Stomach smooth muscle (tissue), 2 donors: ENCODE results near the gene TMEM243.

Source experiments
- H3K27ac ChIP-seq: one replicate; pipeline ENCODE4 v1.7.0; 2013; ENCODE audit warnings: mild to moderate bottlenecking, low read length, inconsistent platforms
- H3K27me3 ChIP-seq, 2 donors: one replicate each; pipeline ENCODE4 v1.7.0; 2013; ENCODE audit warnings: low read length in 2 of 2; ENCODE audit not compliant: insufficient read depth in 2 of 2, control insufficient read depth in 1 of 2
- H3K36me3 ChIP-seq, 2 donors: one replicate each; pipeline ENCODE4 v1.7.0; 2013; ENCODE audit warnings: low read length in 2 of 2; ENCODE audit not compliant: control insufficient read depth in 2 of 2, insufficient read depth in 2 of 2
- H3K4me1 ChIP-seq: one replicate; pipeline ENCODE4 v1.7.0; 2013; ENCODE audit warnings: low read length; ENCODE audit not compliant: control insufficient read depth, insufficient read depth
- H3K4me3 ChIP-seq, 2 donors: one replicate each; pipeline ENCODE4 v1.7.0; 2013; ENCODE audit warnings: low read length in 2 of 2
- H3K9ac ChIP-seq, 2 donors: one replicate each; pipeline ENCODE4 v1.7.0; 2013; ENCODE audit warnings: low read length in 2 of 2, mild to moderate bottlenecking in 1 of 2
- H3K9me3 ChIP-seq, 2 donors: one replicate each; pipeline ENCODE4 v1.7.0; 2013; ENCODE audit warnings: low read length in 2 of 2; ENCODE audit not compliant: control insufficient read depth in 2 of 2
- donor health status: healthy.
- donor health status: Pancreatic carcinoma.

TMEM243 gene

DNA sequence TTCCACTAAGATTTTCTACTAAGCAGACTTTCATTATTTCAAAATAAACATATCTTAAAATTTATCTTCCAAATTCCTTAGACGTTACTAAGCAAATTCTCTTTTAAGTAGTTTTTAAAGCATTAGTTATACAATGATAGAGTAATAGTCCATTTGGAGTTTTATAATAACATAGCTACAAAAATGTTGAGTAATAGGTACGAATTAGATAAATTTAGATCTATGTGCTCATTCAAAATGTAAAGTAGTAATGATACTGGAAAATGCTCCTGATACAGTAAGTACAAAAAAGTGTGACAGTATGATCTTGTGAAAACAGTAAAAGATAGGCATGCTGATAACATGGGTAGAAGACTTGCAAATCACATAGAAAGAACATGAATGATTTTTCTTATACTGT is 62.8 kb downstream of the TMEM243 start:
- peaks cover 2% of the 10 kb centered on the region for H3K4me1 ChIP-seq
- no peak overlapping the region for H3K27ac ChIP-seq
- no peaks in the 10 kb centered on the region for H3K36me3 ChIP-seq
- H3K4me3 ChIP-seq, result no peak overlapping the region
- H3K27me3 ChIP-seq, result no peaks in the 10 kb centered on the region
- H3K9ac ChIP-seq, result no peak overlapping the region
- no peaks in the 10 kb centered on the region for H3K9me3 ChIP-seq

DNA sequence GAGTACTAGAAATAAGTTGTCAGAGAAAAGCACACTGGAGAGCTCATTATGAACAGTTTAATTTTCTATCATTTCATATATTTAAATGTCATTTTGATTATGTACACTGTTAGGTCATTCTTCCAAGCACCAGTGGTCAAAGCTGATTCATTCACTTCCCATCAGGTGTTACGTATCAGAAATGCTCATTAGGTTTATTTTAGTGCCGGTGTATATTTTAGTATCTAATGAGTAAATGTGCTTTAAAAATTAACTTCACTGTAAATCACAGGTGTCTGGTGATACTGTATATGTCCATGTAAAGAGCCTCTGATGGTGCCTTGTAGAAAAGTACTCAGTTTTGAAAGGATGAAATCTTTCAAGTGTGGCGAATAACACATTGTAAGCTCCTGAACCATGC is 63.7 kb downstream of the TMEM243 start:
- Histone ChIP-seq H3K27ac (no peak overlapping the region), H3K36me3 (no peaks in the 10 kb centered on the region), H3K4me3 (peak overlapping the region in 1 of 2 donors; percentile 7), H3K9me3 (no peaks in the 10 kb centered on the region), H3K9ac (no peak overlapping the region), H3K4me1 (peaks cover 2% of the 10 kb centered on the region), H3K27me3 (no peaks in the 10 kb centered on the region)

DNA sequence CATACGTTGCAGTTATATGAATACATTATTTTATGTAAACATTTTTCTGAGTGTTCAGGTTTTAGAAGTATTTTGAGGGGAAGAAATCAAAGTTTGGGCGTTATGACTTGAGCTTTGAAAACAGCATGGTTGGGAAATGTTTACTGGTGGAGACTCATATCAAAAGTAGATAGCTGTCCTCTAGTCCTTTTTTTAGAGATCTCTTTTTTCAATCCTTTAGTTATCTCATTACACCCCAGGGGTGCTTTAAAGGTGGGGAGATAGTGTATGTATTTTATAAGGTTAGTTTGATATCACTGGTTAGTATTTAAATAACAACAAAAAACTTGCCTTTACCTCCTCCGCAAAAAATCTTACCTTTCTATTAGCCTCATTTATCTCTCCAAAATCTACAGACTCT is 65.0 kb downstream of the TMEM243 start:
- no peaks in the 10 kb centered on the region for H3K9me3 ChIP-seq
- no peak overlapping the region for H3K27ac ChIP-seq
- no peaks in the 10 kb centered on the region for H3K27me3 ChIP-seq
- peaks cover 2% of the 10 kb centered on the region for H3K4me1 ChIP-seq
- H3K36me3 ChIP-seq, result no peaks in the 10 kb centered on the region
- H3K9ac ChIP-seq, result peak overlapping the region in 1 of 2 donors; percentile 98
- peak overlapping the region; percentile 88 to 91 for H3K4me3 ChIP-seq

DNA sequence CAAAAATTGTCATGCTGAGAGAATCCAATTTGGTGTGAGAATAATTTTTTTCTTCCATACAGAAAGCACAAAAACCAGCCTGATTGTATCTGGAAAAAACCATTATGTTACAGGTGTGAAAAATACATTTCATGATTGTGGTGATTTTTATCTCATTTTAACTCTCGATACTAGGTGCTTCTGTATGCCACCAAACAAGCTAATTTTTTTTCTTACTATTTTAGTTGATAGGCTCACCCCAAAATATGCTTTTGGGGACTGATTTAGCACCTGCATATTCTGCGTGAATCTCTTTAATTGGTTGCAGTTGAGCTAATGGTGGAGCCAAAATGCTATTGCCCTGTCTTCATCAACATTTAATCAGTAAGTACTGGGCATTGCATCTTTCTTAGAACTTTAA is 65.4 kb downstream of the TMEM243 start:
- H3K27ac ChIP-seq, result peak overlapping the region; percentile 97
- H3K9ac ChIP-seq, result peak overlapping the region in 1 of 2 donors; percentile 98

DNA sequence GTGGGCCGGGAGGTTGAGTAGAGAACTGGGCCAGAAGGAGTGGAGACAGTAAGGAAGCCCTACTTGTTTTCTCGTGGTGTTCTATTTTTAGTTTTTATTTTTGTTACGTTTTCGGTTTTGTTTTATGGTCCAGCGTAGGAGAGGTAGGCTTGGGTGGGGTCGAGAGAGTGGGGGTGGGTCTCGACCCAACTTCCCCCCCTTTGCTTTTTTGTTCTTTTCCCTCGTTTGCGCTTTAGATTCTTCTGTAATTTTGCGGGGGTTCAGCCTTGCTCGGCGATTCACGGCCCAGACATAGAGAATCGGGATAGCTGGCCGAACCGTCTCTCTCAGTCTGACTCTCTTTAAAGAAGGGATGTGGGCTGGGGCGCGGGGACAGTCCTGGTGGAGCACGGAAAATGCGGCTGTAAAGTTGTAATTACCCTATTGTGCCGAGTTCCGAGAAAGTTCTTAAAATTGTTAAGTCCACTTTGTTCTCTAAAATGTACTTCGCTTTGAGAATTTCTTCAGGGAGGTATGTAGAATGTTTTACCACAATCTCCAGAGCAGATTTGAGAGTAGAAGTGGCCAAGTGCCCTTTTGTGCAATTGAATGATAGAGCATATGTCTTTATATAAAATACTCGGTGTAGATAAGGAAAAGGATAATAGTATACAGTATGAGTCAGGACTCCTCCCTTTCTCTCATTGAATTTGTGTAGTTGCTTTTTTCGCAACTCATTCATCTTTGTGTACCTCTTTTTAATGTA is 66.5 kb downstream of the TMEM243 start:
- Histone ChIP-seq H3K36me3 (no peaks in the 10 kb centered on the region), H3K4me3 (peak overlapping the region; percentile 88 to 91), H3K4me1 (peaks cover 2% of the 10 kb centered on the region), H3K9ac (peak overlapping the region; percentile 90 to 98), H3K9me3 (no peaks in the 10 kb centered on the region), H3K27me3 (no peaks in the 10 kb centered on the region), H3K27ac (peak overlapping the region; percentile 97)

More for the DNA sequence above, 65.4 kb downstream of the TMEM243 start:
- peak overlapping the region; percentile 88 to 91 for H3K4me3 ChIP-seq
- no peaks in the 10 kb centered on the region for H3K27me3 ChIP-seq
- no peaks in the 10 kb centered on the region for H3K9me3 ChIP-seq
- H3K4me1 ChIP-seq, result peaks cover 2% of the 10 kb centered on the region
- no peaks in the 10 kb centered on the region for H3K36me3 ChIP-seq

DNA sequence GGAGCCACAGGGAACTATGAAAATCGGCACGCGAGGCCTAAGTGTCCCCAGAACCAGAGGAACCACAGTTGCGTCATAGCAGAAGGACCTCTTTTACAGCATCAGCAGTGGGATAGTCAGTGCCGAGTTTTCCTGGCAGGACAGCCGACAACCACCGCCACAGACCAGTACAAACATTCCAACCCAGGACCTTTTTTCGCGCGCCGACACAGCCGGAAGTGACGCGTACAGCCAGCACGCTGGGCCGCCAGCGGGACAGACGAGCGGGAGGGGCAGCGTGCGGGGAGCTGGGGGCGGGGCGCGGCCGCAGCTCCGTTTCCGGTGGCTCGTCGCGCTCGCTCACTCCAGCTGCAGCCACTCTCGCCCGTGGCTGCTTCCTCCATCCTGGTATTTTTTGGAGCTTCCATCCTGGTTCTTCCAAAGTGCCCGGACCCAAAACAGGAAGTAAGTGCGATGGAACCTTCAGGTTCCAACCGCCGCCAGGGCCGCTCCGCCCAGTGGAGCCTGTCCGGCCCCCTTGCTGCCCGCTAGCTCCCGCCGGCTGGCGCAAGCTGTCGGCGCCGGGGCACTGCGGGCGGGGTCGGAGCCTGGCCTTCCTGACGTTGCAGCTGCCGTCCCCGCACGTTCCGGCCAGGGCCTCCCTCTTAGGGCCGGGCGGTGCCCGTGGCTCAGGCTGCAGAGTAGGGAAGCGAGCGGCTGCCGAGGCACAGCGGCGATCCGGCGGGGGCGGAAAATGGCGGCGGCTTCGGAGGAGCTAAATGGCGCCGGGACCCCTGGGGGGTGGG is 67.2 kb downstream of the TMEM243 start, which contains the start of gene DMTF1:
Gene DMTF1 (plus strand): TSS at position 342 of the 785 bp plus-strand sequence. CDS start 12,489 bp downstream, outside the sequence.
- H3K9me3 ChIP-seq, result no peaks in the 10 kb centered on the region
- no peaks in the 10 kb centered on the region for H3K27me3 ChIP-seq
- peaks cover 2% of the 10 kb centered on the region for H3K4me1 ChIP-seq
- peak within 1 kb of the TSS; percentile 88 to 95 for H3K4me3 ChIP-seq
- peak within 1 kb of the TSS; percentile 97 to 98 for H3K9ac ChIP-seq
- peak within 1 kb of the TSS; percentile 97 for H3K27ac ChIP-seq
- H3K36me3 ChIP-seq, result no peaks in the 10 kb centered on the region

DNA sequence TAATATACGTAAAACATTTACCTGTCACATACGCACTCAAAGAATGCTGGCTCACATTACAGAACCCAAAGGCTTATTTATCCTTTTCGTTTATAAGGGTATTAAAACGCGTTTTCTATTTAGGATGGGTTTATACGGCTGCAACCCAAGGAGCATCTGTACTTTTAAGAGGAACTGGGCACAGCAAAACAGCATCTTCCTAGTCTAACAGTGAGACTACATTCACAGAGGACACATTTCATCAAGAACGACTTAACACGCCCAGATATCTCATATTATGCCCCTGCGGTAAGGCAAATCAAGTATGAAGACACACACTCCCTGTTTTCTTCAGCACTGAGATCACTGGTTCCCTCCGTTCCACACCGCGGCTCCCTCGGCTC is 67.8 kb downstream of the TMEM243 start:
- H3K27ac ChIP-seq, result peak overlapping the region; percentile 97
- H3K9me3 ChIP-seq, result no peaks in the 10 kb centered on the region
- no peaks in the 10 kb centered on the region for H3K36me3 ChIP-seq
- peak overlapping the region; percentile 97 to 98 for H3K9ac ChIP-seq
- peaks cover 2% of the 10 kb centered on the region for H3K4me1 ChIP-seq
- no peaks in the 10 kb centered on the region for H3K27me3 ChIP-seq
- H3K4me3 ChIP-seq, result peak overlapping the region; percentile 88 to 95

DNA sequence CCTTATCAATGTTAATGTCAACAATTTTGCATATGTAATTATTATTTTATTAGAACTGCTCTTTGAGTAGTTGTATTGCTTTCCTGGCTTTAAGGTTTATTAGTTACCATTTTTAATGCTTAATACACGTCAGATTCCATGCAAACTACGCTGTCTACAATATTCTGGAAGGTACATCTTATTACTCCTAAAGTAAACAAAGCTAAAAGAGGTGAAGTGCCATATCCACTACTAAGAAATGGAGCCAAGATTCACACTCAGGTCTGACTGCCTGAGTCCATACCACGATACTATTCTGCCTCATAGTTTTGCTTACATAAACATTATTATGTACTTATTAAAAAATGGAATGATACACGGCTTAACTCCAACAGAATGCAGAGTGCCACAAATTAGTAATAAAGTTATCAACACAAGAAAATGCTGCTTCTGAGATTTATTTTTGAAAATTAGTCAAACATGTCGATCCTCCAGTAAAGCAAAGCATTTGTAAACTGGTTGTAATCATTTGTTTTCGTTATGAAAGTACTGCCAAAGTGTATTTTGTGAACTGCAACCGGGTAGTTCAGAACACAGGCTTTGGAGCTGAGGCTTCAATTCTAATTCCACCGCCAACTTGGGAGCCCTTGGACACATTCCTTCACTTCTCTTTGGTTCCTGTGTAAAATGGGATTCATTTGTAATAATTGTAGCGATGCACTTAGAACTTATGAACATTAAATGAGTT is 68.4 kb downstream of the TMEM243 start:
- Histone ChIP-seq H3K36me3 (no peaks in the 10 kb centered on the region), H3K27me3 (no peaks in the 10 kb centered on the region), H3K27ac (peak overlapping the region; percentile 97), H3K9ac (peak overlapping the region; percentile 97 to 98), H3K4me1 (peaks cover 2% of the 10 kb centered on the region), H3K9me3 (no peaks in the 10 kb centered on the region), H3K4me3 (peak overlapping the region; percentile 88 to 95)

DNA sequence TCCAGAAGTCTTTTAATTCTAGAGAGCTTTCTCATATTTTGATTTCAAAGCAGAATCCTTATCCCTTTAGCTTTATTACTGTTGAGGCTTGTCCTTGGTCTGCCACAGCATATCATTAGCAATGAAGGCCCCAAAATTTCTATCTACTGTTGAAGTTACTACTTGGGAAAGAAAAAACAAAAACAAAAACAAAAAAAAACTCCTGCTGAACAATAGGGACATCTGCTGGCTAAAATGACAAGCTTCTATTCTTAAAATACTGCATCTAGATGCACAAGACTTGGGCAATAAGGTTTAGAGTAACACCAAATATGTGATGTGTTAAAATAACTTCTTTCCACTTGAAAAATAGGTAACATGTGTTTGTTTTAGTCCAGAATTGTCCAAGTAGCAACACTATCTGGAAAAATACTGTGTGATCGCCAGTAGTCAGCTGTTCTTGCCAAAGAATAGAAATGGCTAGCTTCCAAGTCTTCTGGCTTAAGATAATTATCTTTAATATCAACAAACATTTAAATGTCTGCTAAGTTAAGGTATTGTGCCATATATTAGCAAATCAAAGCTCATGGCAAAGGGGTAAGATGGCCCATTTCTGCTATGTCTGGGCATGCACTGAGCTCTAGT is 71.1 kb downstream of the TMEM243 start:
- H3K27ac ChIP-seq, result no peak overlapping the region
- H3K9ac ChIP-seq, result no peak overlapping the region
- no peak overlapping the region for H3K4me3 ChIP-seq

DNA sequence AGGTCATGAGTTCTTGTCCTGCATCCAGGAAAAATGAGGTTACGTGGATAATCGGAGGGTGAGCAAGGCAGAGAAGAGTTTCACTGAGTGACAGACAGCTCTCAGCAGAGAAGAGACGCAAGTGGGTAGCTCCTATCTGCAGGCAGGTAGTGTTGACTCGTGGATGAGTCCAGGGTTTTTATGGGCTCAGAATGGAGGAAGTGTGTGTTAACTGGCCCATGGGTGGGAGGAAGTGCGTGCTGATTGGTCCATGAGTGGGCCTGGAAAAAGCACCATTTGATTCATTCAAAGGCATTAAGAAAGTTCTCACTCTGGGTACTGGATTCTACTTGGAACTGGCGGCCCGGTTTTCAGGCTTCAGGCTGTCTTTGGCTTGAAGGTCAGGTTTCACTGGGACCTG is 72.0 kb downstream of the TMEM243 start:
- Histone ChIP-seq H3K4me3 (no peak overlapping the region), H3K9ac (no peak overlapping the region), H3K27ac (no peak overlapping the region), H3K9me3 (no peaks in the 10 kb centered on the region), H3K36me3 (no peaks in the 10 kb centered on the region), H3K4me1 (no peaks in the 10 kb centered on the region), H3K27me3 (no peaks in the 10 kb centered on the region)

More for the DNA sequence above, 71.1 kb downstream of the TMEM243 start:
- H3K9me3 ChIP-seq, result no peaks in the 10 kb centered on the region
- H3K27me3 ChIP-seq, result no peaks in the 10 kb centered on the region
- no peaks in the 10 kb centered on the region for H3K4me1 ChIP-seq
- no peaks in the 10 kb centered on the region for H3K36me3 ChIP-seq
